ENCODE measurements around the gene INO80.
A peak's percentile ranks its signal among the peaks of the same experiment; 100 is the strongest.
"Not testable (repeated sequence)": the region's sequence is repeated elsewhere in the genome, so short reads cannot be mapped to it uniquely, and the experiment has no call there.

The INO80 gene

DNA sequence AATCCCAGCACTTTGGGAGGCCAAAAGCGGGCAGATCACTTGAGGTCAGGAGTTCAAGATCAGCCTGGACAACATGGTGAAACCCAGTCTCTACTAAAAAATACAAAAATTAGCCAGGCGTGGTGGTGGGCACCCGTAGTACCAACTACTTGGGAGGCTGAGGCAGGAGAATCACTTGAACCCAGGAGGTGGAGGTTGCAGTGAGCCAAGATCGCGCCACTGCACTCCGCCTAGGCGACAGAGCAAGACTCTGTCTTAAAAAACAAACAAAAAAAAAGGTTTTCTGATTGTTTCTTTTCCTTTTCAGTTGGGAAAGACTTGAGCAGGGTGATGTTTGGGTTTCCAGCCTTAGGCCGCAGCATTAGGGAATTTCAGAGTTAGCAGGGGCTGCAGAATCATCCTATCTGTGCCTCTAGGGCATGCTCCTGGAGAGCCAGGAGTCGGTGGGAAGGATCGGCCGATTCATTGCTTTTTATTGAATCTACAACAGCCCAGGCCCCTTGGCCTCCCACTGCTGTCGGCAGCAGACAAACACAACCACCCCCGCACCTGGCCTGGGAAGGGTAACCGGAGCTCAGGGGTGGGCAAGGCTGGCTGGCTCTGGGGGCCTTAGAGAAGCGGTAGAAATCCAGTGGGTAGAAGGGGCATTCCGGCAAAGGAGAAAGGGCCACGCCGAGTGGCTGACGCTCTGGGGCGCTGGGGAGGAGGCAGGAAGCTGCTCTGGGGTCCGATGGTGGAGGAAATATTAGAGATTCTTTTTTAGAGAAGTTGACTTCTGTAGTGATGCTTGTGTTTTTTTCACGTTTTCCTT, 156.5 kb downstream of the INO80 start:
- no peak overlapping the region for H3K27ac ChIP-seq (ENCODE audit: low read length)

DNA sequence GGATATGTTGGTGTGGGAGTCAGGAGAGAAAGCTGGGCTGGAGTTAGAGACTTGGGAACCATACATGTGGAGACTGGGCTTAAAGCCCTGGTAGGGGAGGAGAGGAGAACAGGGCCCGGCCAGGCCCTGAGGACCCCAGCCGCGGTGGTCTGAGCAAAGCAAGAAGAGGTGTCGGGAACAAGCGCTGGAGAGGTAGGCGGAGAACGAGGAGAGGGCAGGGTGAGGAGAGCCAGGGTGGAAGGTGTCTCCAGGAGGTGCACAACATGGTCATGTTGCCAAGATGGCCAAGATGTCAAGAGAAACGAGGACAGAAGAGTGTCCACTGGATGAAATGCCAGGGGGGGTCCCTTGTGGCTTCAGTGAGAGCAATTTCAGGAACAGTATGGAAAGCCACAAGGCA, 157.4 kb downstream of the INO80 start:
- H3K9me3 ChIP-seq (ENCODE audit: control insufficient read depth, low read depth, low read length), result no peaks in the 10 kb centered on the region
- peaks cover 10% of the 10 kb centered on the region for H3K36me3 ChIP-seq (ENCODE audit: control insufficient read depth, low read depth, low read length)
- H3K4me1 ChIP-seq (ENCODE audit: control insufficient read depth, low read depth, low read length), result peaks cover 3% of the 10 kb centered on the region
- no peak overlapping the region for H3K9ac ChIP-seq (ENCODE audit: low read length)
- H3K27ac ChIP-seq (ENCODE audit: low read length), result no peak overlapping the region
- H3K4me3 ChIP-seq (ENCODE audit: low read length), result no peak overlapping the region
- no peaks in the 10 kb centered on the region for H3K27me3 ChIP-seq (ENCODE audit: control insufficient read depth, insufficient read depth, low read length)

More for the DNA sequence above, 156.5 kb downstream of the INO80 start:
- Histone ChIP-seq H3K4me3 (ENCODE audit: low read length) (no peak overlapping the region), H3K4me1 (ENCODE audit: control insufficient read depth, low read depth, low read length) (peaks cover 3% of the 10 kb centered on the region), H3K9ac (ENCODE audit: low read length) (no peak overlapping the region), H3K9me3 (ENCODE audit: control insufficient read depth, low read depth, low read length) (no peaks in the 10 kb centered on the region), H3K27me3 (ENCODE audit: control insufficient read depth, insufficient read depth, low read length) (no peaks in the 10 kb centered on the region), H3K36me3 (ENCODE audit: control insufficient read depth, low read depth, low read length) (peaks cover 10% of the 10 kb centered on the region)

DNA sequence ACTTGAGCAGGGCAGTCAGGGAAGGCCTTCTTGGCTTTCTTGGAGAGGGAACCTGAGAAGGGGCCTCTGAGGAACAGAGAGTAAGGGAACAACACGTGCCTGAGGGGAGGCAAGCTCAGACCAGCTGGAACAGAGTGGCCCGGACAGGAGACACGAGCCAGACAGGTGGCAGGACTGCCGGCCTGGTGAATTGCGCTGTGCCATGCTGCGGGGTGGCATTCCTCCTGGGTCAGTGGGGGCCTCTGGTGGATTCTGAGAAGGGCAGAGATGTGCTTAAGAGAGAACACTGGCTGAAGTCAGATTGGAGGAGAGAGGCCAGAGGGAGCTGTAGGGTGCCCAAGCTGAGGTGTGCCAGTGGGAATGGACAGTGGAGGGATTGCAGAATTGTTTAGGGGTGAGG, 157.9 kb downstream of the INO80 start:
- Histone ChIP-seq H3K9ac (ENCODE audit: low read length) (no peak overlapping the region), H3K27me3 (ENCODE audit: control insufficient read depth, insufficient read depth, low read length) (no peaks in the 10 kb centered on the region), H3K27ac (ENCODE audit: low read length) (no peak overlapping the region), H3K9me3 (ENCODE audit: control insufficient read depth, low read depth, low read length) (no peaks in the 10 kb centered on the region), H3K4me3 (ENCODE audit: low read length) (no peak overlapping the region), H3K4me1 (ENCODE audit: control insufficient read depth, low read depth, low read length) (peaks cover 3% of the 10 kb centered on the region), H3K36me3 (ENCODE audit: control insufficient read depth, low read depth, low read length) (peaks cover 10% of the 10 kb centered on the region)

DNA sequence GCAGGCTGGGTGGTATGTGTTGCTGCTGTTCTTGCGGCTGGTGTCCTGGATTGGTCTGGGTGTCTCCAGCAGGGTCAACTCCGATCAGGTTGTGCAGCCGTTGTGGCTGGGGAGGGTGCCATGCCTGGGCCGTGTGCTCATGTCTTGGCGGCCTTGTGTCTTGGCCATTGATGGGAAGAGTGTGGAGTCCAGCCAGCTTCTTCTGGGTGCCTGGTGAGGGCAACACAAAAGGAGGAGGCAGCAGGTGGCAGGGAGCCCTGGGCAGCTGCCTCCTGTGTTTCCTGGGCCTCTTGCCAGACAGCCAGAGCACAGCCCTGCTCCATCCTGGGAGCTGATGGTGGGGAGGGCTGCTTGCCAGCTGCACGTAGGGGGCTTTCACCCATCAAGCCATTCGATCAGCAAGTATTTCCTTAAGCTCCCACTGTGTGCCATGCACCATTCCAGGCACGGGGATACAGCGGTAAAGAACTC, 158.5 kb downstream of the INO80 start:
- Histone ChIP-seq H3K9me3 (ENCODE audit: control insufficient read depth, low read depth, low read length) (no peaks in the 10 kb centered on the region), H3K27me3 (ENCODE audit: control insufficient read depth, insufficient read depth, low read length) (no peaks in the 10 kb centered on the region), H3K4me1 (ENCODE audit: control insufficient read depth, low read depth, low read length) (peaks cover 6% of the 10 kb centered on the region), H3K27ac (ENCODE audit: low read length) (no peak overlapping the region), H3K36me3 (ENCODE audit: control insufficient read depth, low read depth, low read length) (peaks cover 10% of the 10 kb centered on the region), H3K4me3 (ENCODE audit: low read length) (no peak overlapping the region), H3K9ac (ENCODE audit: low read length) (no peak overlapping the region)

DNA sequence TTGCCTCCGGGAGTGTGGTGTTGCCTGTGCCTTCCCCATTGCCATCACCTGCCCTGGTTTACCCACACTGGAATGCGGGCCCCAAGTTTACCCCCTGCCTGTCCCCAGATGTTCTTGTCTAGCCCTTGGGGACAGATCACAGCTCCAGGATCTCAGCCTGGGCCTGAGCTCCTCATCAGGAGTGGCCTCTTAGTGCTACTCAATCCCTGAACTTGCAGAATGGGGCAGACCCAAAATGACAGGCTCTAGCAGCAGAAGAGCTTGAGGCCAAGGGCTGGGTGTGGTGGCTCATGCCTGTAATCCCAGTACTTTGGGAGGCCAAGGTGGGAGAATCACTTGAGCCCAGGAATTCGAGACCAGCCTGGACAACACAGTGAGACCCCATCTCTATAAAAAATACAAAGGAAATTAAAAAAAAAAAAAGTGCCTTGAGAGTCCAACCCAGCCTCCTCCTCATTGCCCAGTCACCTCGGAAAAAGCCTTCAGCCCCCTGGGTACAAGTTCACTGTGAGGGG, 159.0 kb downstream of the INO80 start:
- Histone ChIP-seq H3K27me3 (ENCODE audit: control insufficient read depth, insufficient read depth, low read length) (no peaks in the 10 kb centered on the region), H3K36me3 (ENCODE audit: control insufficient read depth, low read depth, low read length) (peaks cover 10% of the 10 kb centered on the region), H3K9me3 (ENCODE audit: control insufficient read depth, low read depth, low read length) (no peaks in the 10 kb centered on the region), H3K9ac (ENCODE audit: low read length) (no peak overlapping the region), H3K4me3 (ENCODE audit: low read length) (no peak overlapping the region), H3K27ac (ENCODE audit: low read length) (no peak overlapping the region), H3K4me1 (ENCODE audit: control insufficient read depth, low read depth, low read length) (peaks cover 11% of the 10 kb centered on the region)

DNA sequence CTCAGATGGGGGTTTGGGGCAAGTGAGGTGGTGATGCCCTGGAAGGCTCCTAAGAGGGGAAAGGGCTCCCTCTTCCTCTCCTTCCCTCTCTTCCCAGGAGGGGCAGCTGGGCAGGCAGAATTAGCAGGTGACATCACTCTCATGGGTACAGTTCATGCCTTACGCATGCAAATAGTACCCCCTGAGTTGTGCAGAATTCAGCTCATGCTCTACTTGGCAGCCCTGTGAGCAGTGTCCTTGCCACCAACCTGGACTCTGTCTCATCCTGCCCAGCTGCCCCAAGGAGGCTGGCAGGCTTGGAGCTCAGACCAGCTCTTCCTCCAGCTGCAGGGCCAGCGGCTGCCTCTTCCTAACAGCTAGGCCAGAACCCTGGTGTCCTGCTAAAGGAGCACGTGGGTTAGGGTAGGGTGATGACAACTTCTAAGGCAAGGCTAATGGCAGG, 159.5 kb downstream of the INO80 start:
- Histone ChIP-seq H3K9me3 (ENCODE audit: control insufficient read depth, low read depth, low read length) (no peaks in the 10 kb centered on the region), H3K27me3 (ENCODE audit: control insufficient read depth, insufficient read depth, low read length) (no peaks in the 10 kb centered on the region), H3K9ac (ENCODE audit: low read length) (no peak overlapping the region), H3K4me3 (ENCODE audit: low read length) (no peak overlapping the region), H3K36me3 (ENCODE audit: control insufficient read depth, low read depth, low read length) (peaks cover 10% of the 10 kb centered on the region), H3K27ac (ENCODE audit: low read length) (no peak overlapping the region), H3K4me1 (ENCODE audit: control insufficient read depth, low read depth, low read length) (peaks cover 16% of the 10 kb centered on the region)

DNA sequence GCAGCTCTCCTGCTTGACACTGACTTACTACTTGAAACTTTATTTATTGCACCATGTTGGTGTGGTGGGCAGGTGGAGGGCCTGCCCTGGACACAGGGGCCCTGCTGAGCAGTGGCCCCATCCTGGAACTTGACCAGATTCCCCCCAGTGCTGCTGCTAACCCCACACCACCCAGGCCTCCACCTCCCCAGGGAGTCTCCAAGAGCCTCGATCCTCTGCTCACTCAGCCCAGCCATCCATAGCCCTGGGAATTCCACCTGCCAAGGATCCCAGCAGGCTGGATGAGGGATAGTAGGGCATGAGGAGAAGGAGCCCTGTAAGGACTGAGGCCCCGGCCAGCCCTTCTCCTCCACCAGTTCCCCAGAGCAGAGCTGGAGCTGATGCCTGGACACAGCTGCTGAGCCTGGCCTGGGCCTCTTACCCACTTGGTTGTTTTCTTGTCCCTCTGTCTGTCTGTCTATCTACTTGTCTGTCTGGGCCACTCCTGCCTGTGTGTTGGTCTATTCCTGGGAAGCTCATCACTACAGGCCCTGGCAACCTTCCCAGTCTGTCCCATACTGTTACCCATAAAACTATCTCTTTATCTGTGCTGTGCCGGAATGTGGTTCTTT, 160.0 kb downstream of the INO80 start:
- no peaks in the 10 kb centered on the region for H3K9me3 ChIP-seq (ENCODE audit: control insufficient read depth, low read depth, low read length)
- no peak overlapping the region for H3K27ac ChIP-seq (ENCODE audit: low read length)
- H3K9ac ChIP-seq (ENCODE audit: low read length), result no peak overlapping the region
- no peak overlapping the region for H3K4me3 ChIP-seq (ENCODE audit: low read length)
- peaks cover 17% of the 10 kb centered on the region for H3K4me1 ChIP-seq (ENCODE audit: control insufficient read depth, low read depth, low read length)
- no peaks in the 10 kb centered on the region for H3K27me3 ChIP-seq (ENCODE audit: control insufficient read depth, insufficient read depth, low read length)
- peaks cover 10% of the 10 kb centered on the region for H3K36me3 ChIP-seq (ENCODE audit: control insufficient read depth, low read depth, low read length)

DNA sequence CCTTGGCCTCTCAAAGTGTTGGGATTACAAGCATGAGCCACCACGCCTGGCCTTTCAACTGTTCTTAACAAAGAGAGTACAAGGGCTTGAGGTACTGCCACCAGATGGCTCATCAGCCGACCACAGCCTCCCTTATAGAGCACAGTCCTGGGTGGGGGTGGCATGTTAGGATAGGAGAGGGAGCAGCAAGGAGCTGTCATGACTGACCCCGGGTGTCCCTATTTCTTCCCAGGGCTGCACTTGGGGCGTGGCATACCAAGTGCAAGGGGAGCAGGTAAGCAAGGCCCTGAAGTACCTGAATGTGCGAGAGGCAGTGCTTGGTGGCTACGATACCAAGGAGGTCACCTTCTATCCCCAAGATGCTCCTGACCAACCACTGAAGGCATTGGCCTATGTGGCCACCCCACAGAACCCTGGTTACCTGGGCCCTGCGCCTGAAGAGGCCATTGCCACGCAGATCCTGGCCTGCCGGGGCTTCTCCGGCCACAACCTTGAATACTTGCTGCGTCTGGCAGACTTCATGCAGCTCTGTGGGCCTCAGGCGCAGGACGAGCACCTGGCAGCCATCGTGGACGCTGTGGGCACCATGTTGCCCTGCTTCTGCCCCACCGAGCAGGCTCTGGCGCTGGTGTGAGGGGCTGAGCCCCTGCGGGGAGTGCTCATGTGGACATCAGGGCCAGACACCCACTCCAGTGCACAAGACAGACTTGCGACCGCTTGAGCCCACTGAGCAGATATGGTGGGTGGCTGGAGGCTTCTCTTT, 160.8 kb downstream of the INO80 start:
- no peaks in the 10 kb centered on the region for H3K9me3 ChIP-seq (ENCODE audit: control insufficient read depth, low read depth, low read length)
- H3K9ac ChIP-seq (ENCODE audit: low read length), result no peak overlapping the region
- H3K4me1 ChIP-seq (ENCODE audit: control insufficient read depth, low read depth, low read length), result peaks cover 17% of the 10 kb centered on the region
- H3K4me3 ChIP-seq (ENCODE audit: low read length), result no peak overlapping the region
- peaks cover 10% of the 10 kb centered on the region for H3K36me3 ChIP-seq (ENCODE audit: control insufficient read depth, low read depth, low read length)
- no peaks in the 10 kb centered on the region for H3K27me3 ChIP-seq (ENCODE audit: control insufficient read depth, insufficient read depth, low read length)
- H3K27ac ChIP-seq (ENCODE audit: low read length), result no peak overlapping the region

DNA sequence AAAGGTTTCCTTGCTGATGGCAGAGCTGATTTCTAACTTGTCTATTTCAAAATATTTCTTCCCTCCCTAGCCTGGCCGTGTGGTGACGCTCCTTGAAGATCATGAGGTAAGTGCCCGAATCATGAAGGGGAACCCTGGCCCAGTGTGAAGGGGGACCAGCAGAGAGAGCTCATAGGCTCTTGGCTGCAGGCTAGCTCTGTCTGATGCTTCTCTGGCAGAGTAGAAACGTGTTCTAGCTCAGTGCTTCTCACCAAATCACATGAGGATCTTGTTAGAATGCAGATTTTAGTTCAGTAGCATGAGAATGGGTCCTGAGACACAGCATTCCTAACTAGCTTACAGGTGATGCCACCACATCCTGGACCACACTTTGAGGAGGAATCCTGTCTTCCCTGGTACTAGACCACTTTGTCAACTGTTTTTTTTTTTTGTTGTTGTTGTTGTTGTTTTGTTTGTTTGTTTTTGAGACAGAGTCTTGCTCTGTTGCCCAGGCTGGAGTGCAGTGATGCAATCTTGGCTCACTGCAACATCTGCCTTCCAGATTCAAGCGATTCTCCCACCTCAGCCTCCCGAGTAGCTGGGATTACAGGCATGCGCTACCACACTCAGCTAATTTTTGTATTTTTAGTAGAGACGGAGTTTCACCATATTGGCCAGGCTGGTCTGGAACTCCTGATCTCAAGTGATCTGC, 161.8 kb downstream of the INO80 start:
- H3K27ac ChIP-seq (ENCODE audit: low read length); H3K36me3 ChIP-seq (ENCODE audit: control insufficient read depth, low read depth, low read length); H3K9me3 ChIP-seq (ENCODE audit: control insufficient read depth, low read depth, low read length); H3K27me3 ChIP-seq (ENCODE audit: control insufficient read depth, insufficient read depth, low read length): not testable (repeated sequence)
- Histone ChIP-seq H3K9ac (ENCODE audit: low read length) (peak overlapping the region; percentile 93), H3K4me1 (ENCODE audit: control insufficient read depth, low read depth, low read length) (peaks cover 17% of the 10 kb centered on the region), H3K4me3 (ENCODE audit: low read length) (peak overlapping the region; percentile 76)

DNA sequence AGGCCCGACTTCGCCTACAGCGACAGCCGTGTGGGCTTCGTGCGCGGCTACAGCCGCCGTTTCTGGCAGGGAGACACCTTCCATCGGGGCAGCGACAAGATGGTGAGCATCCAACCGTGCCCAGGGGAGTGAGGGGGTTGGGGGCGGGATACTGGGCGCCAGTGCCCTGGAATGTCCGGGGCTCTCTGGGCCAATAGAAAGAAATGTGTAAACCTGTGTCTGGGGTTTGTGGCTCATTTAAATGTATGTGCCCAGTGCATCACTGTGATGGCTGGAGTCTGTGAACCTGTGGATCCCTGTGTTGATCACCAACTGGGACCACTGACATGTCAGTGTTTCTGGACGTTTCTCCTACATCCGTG, 162.4 kb downstream of the INO80 start:
- H3K9ac ChIP-seq (ENCODE audit: low read length), result peak overlapping the region; percentile 93
- no peaks in the 10 kb centered on the region for H3K9me3 ChIP-seq (ENCODE audit: control insufficient read depth, low read depth, low read length)
- no peaks in the 10 kb centered on the region for H3K27me3 ChIP-seq (ENCODE audit: control insufficient read depth, insufficient read depth, low read length)
- H3K4me3 ChIP-seq (ENCODE audit: low read length), result peak overlapping the region; percentile 76
- peak overlapping the region; percentile 45 for H3K27ac ChIP-seq (ENCODE audit: low read length)
- H3K36me3 ChIP-seq (ENCODE audit: control insufficient read depth, low read depth, low read length), result peaks cover 10% of the 10 kb centered on the region
- H3K4me1 ChIP-seq (ENCODE audit: control insufficient read depth, low read depth, low read length), result peaks cover 19% of the 10 kb centered on the region
